Measurements from ENCODE around the gene SNX8.
"Not testable (repeated sequence)": the region's sequence is repeated elsewhere in the genome, so short reads cannot be mapped to it uniquely, and the experiment has no call there.

The SNX8 gene

GRCh38 chr7:2315787-2316186 lies 1.5 kb upstream of the SNX8 start:
- no peak overlapping the region for H3K4me2 ChIP-seq (ENCODE audit: low read length)
- H3K79me2 ChIP-seq (ENCODE audit: control insufficient read depth, insufficient read depth, low read length, poor library complexity) = peaks cover 4% of the 10 kb centered on the region
- H4K12ac ChIP-seq (ENCODE audit: low read depth, low read length) = no peak overlapping the region
- peak overlapping the region; percentile 40 for H3K23ac ChIP-seq (ENCODE audit: low read length)
- H3K27me3 ChIP-seq (ENCODE audit: insufficient read depth, low read length) = no peaks in the 10 kb centered on the region
- H3K4me1 ChIP-seq (ENCODE audit: control insufficient read depth in 1 of 2, insufficient read depth in 2 of 2, low read length in 2 of 2) = peaks cover 2 to 13% of the 10 kb centered on the region in 2 experiments
- H2BK5ac ChIP-seq (ENCODE audit: low read depth, low read length, poor library complexity) = no peak overlapping the region
- H3K36me3 ChIP-seq (ENCODE audit: control insufficient read depth in 1 of 2, insufficient read depth in 2 of 2, low read length in 2 of 2) = no peaks in the 10 kb centered on the region
- H2AK5ac ChIP-seq (ENCODE audit: low read length) = no peak overlapping the region
- H4K91ac ChIP-seq (ENCODE audit: low read depth, low read length) = no peak overlapping the region
- peaks cover 4% of the 10 kb centered on the region for H3K9me3 ChIP-seq (ENCODE audit: insufficient read depth, low read depth, low read length)
- no peak overlapping the region for H3K4me3 ChIP-seq (ENCODE audit: low read depth, low read length)
- no peak overlapping the region for H4K8ac ChIP-seq (ENCODE audit: low read depth, low read length)
- peaks cover 3% of the 10 kb centered on the region for H3K79me1 ChIP-seq (ENCODE audit: low read length)
- no peak overlapping the region for H2BK120ac ChIP-seq (ENCODE audit: insufficient read depth, low read length, poor library complexity)
- no peak for DNase-seq
- no peak overlapping the region for H3K18ac ChIP-seq (ENCODE audit: low read length)
- H3K4ac ChIP-seq (ENCODE audit: low read depth, low read length) = no peak overlapping the region
- peak overlapping the region; percentile 23 for H3K9ac ChIP-seq (ENCODE audit: low read length)
- H2AFZ ChIP-seq (ENCODE audit: insufficient read depth, low read length, poor library complexity) = no peak overlapping the region
- no peak overlapping the region for H3K27ac ChIP-seq (ENCODE audit: low read depth, low read length)
- no peak overlapping the region for H2BK12ac ChIP-seq (ENCODE audit: low read length)
- WGBS (ENCODE audit: extremely low coverage, insufficient coverage, insufficient read length) = no CpG with 5 or more reads among the region's 1 CpG
- no peak overlapping the region for H3K14ac ChIP-seq (ENCODE audit: low read length)

- H4K12ac ChIP-seq (ENCODE audit: low read depth, low read length); H3K79me1 ChIP-seq (ENCODE audit: low read length); H3K23ac ChIP-seq (ENCODE audit: low read length); H3K27ac ChIP-seq (ENCODE audit: low read depth, low read length); H4K8ac ChIP-seq (ENCODE audit: low read depth, low read length); H3K18ac ChIP-seq (ENCODE audit: low read length); H3K9ac ChIP-seq (ENCODE audit: low read length); H2BK12ac ChIP-seq (ENCODE audit: low read length); H4K91ac ChIP-seq (ENCODE audit: low read depth, low read length); H3K9me3 ChIP-seq (ENCODE audit: insufficient read depth, low read depth, low read length); H2AK5ac ChIP-seq (ENCODE audit: low read length); H2AFZ ChIP-seq (ENCODE audit: insufficient read depth, low read length, poor library complexity); H3K14ac ChIP-seq (ENCODE audit: low read length); H2BK5ac ChIP-seq (ENCODE audit: low read depth, low read length, poor library complexity); H3K79me2 ChIP-seq (ENCODE audit: control insufficient read depth, insufficient read depth, low read length, poor library complexity); H2BK120ac ChIP-seq (ENCODE audit: insufficient read depth, low read length, poor library complexity); H3K4me2 ChIP-seq (ENCODE audit: low read length); H3K36me3 ChIP-seq (ENCODE audit: control insufficient read depth in 1 of 2, insufficient read depth in 2 of 2, low read length in 2 of 2); H3K27me3 ChIP-seq (ENCODE audit: insufficient read depth, low read length); H3K4ac ChIP-seq (ENCODE audit: low read depth, low read length); DNase-seq: not testable (repeated sequence)
- H3K4me1 ChIP-seq (ENCODE audit: control insufficient read depth in 1 of 2, insufficient read depth in 2 of 2, low read length in 2 of 2) = peaks cover 6 to 17% of the 10 kb centered on the region in 2 experiments
- 100% methylated on average over 1 of the region's 3 CpGs for WGBS (ENCODE audit: extremely low coverage, insufficient coverage, insufficient read length)
- H3K4me3 ChIP-seq (ENCODE audit: low read depth, low read length) = peak overlapping the region; percentile 55
Measured at GRCh38 chr7:2314956-2315530, 802 bp upstream of the SNX8 start.

- H4K8ac ChIP-seq (ENCODE audit: low read depth, low read length) = peak overlapping the region; percentile 88
- DNase-seq = peak in 1 of 2 donors; percentile 33
- peak overlapping the region; percentile 45 for H4K12ac ChIP-seq (ENCODE audit: low read depth, low read length)
- H3K18ac ChIP-seq (ENCODE audit: low read length) = peak overlapping the region; percentile 48
- H3K79me1 ChIP-seq (ENCODE audit: low read length) = peaks cover 3% of the 10 kb centered on the region
- H3K23ac ChIP-seq (ENCODE audit: low read length) = no peak overlapping the region
- no CpG with 5 or more reads among the region's 42 CpGs for WGBS (ENCODE audit: extremely low coverage, insufficient coverage, insufficient read length)
- peak overlapping the region; percentile 87 for H2BK12ac ChIP-seq (ENCODE audit: low read length)
- peak overlapping the region; percentile 89 for H3K4ac ChIP-seq (ENCODE audit: low read depth, low read length)
- peak overlapping the region; percentile 89 for H2AFZ ChIP-seq (ENCODE audit: insufficient read depth, low read length, poor library complexity)
- no peaks in the 10 kb centered on the region for H3K27me3 ChIP-seq (ENCODE audit: insufficient read depth, low read length)
- peak overlapping the region; percentile 94 for H3K14ac ChIP-seq (ENCODE audit: low read length)
- peaks cover 4% of the 10 kb centered on the region for H3K79me2 ChIP-seq (ENCODE audit: control insufficient read depth, insufficient read depth, low read length, poor library complexity)
- no peak overlapping the region for H3K27ac ChIP-seq (ENCODE audit: low read depth, low read length)
- H4K91ac ChIP-seq (ENCODE audit: low read depth, low read length) = peak overlapping the region; percentile 84
- peak overlapping the region; percentile 64 for H2AK5ac ChIP-seq (ENCODE audit: low read length)
- H2BK120ac ChIP-seq (ENCODE audit: insufficient read depth, low read length, poor library complexity) = peak overlapping the region; percentile 82
- H3K36me3 ChIP-seq (ENCODE audit: control insufficient read depth in 1 of 2, insufficient read depth in 2 of 2, low read length in 2 of 2) = peaks cover 0 to 2% of the 10 kb centered on the region in 2 experiments
- peak overlapping the region; percentile 85 for H3K4me3 ChIP-seq (ENCODE audit: low read depth, low read length)
- peak overlapping the region; percentile 95 for H3K4me2 ChIP-seq (ENCODE audit: low read length)
- peaks cover 9 to 21% of the 10 kb centered on the region in 2 experiments for H3K4me1 ChIP-seq (ENCODE audit: control insufficient read depth in 1 of 2, insufficient read depth in 2 of 2, low read length in 2 of 2)
- H3K9me3 ChIP-seq (ENCODE audit: insufficient read depth, low read depth, low read length) = peaks cover 4% of the 10 kb centered on the region
- H3K9ac ChIP-seq (ENCODE audit: low read length) = peak overlapping the region; percentile 83
- no peak overlapping the region for H2BK5ac ChIP-seq (ENCODE audit: low read depth, low read length, poor library complexity)
Measured at GRCh38 chr7:2313450-2314208, 612 bp downstream of the SNX8 start.

- no peak overlapping the region for H3K18ac ChIP-seq (ENCODE audit: low read length)
- H2BK12ac ChIP-seq (ENCODE audit: low read length) = peak overlapping the region; percentile 74
- peaks cover 4% of the 10 kb centered on the region for H3K9me3 ChIP-seq (ENCODE audit: insufficient read depth, low read depth, low read length)
- no peaks in the 10 kb centered on the region for H3K27me3 ChIP-seq (ENCODE audit: insufficient read depth, low read length)
- no peak overlapping the region for H3K14ac ChIP-seq (ENCODE audit: low read length)
- peak overlapping the region; percentile 16 for H3K4me2 ChIP-seq (ENCODE audit: low read length)
- no peak overlapping the region for H2AFZ ChIP-seq (ENCODE audit: insufficient read depth, low read length, poor library complexity)
- no peak overlapping the region for H2AK5ac ChIP-seq (ENCODE audit: low read length)
- H2BK120ac ChIP-seq (ENCODE audit: insufficient read depth, low read length, poor library complexity) = no peak overlapping the region
- H3K9ac ChIP-seq (ENCODE audit: low read length) = no peak overlapping the region
- H3K79me2 ChIP-seq (ENCODE audit: control insufficient read depth, insufficient read depth, low read length, poor library complexity) = peaks cover 4% of the 10 kb centered on the region
- no peak overlapping the region for H4K8ac ChIP-seq (ENCODE audit: low read depth, low read length)
- H3K36me3 ChIP-seq (ENCODE audit: control insufficient read depth in 1 of 2, insufficient read depth in 2 of 2, low read length in 2 of 2) = peaks cover 0 to 2% of the 10 kb centered on the region in 2 experiments
- no peak overlapping the region for H4K12ac ChIP-seq (ENCODE audit: low read depth, low read length)
- no peak overlapping the region for H3K23ac ChIP-seq (ENCODE audit: low read length)
- no CpG with 5 or more reads among the region's 17 CpGs for WGBS (ENCODE audit: extremely low coverage, insufficient coverage, insufficient read length)
- H3K4me3 ChIP-seq (ENCODE audit: low read depth, low read length) = no peak overlapping the region
- no peak for DNase-seq
- H3K27ac ChIP-seq (ENCODE audit: low read depth, low read length) = no peak overlapping the region
- peaks cover 3% of the 10 kb centered on the region for H3K79me1 ChIP-seq (ENCODE audit: low read length)
- no peak overlapping the region for H3K4ac ChIP-seq (ENCODE audit: low read depth, low read length)
- peaks cover 9 to 23% of the 10 kb centered on the region in 2 experiments for H3K4me1 ChIP-seq (ENCODE audit: control insufficient read depth in 1 of 2, insufficient read depth in 2 of 2, low read length in 2 of 2)
- H2BK5ac ChIP-seq (ENCODE audit: low read depth, low read length, poor library complexity) = no peak overlapping the region
- H4K91ac ChIP-seq (ENCODE audit: low read depth, low read length) = no peak overlapping the region
Measured at GRCh38 chr7:2312267-2312929, 1.8 kb downstream of the SNX8 start.

Data from trophoblast cell (in vitro differentiated cells and primary cell).